HEK293 (cell line): ENCODE results near the gene WTAP.
A peak's percentile ranks its signal among the peaks of the same experiment; 100 is the strongest.

Source experiments
- ATF2 ChIP-seq: fragments of 450-650 bp; formaldehyde crosslinking; IDR thresholded peaks from 2 replicates; pipeline ENCODE4 v1.5.1; 2016; ENCODE audit warnings: missing biosample characterization, missing genetic modification characterization, low read depth
- BCL11A ChIP-seq: fragments of 450-650 bp; formaldehyde crosslinking; IDR thresholded peaks from 2 replicates; pipeline ENCODE4 v1.5.1; 2016; ENCODE audit warnings: low read depth, missing biosample characterization, missing genetic modification characterization
- HIC1 ChIP-seq: fragments of 450-650 bp; formaldehyde crosslinking; IDR thresholded peaks from 2 replicates; pipeline ENCODE4 v1.5.1; 2016; ENCODE audit warnings: missing biosample characterization, missing genetic modification characterization
- HOXD13 ChIP-seq: sonication (generic); formaldehyde crosslinking; IDR thresholded peaks from 2 replicates; pipeline ENCODE4 v1.8.0; 2022; ENCODE audit warnings: missing genetic modification reagents, borderline replicate concordance
- PRDM6 ChIP-seq: fragments of 450-650 bp; formaldehyde crosslinking; IDR thresholded peaks from 2 replicates; pipeline ENCODE4 v1.5.1; 2017; ENCODE audit warnings: missing biosample characterization, missing genetic modification characterization
- ZBTB11 ChIP-seq: fragments of 450-650 bp; formaldehyde crosslinking; conservative IDR thresholded peaks from 2 replicates; pipeline ENCODE4 v1.5.1; 2016; ENCODE audit warnings: low read depth, missing biosample characterization, missing genetic modification characterization
- ZBTB21 ChIP-seq: fragments of 450-650 bp; formaldehyde crosslinking; IDR thresholded peaks from 2 replicates; pipeline ENCODE4 v1.5.1; 2017; ENCODE audit warnings: missing biosample characterization, missing genetic modification characterization
- ZBTB8A ChIP-seq: fragments of 450-650 bp; formaldehyde crosslinking; IDR thresholded peaks from 2 replicates; pipeline ENCODE4 v1.5.1; 2016; ENCODE audit warnings: missing biosample characterization, missing genetic modification characterization
- ZNF280D ChIP-seq: fragments of 450-650 bp; formaldehyde crosslinking; IDR thresholded peaks from 2 replicates; pipeline ENCODE4 v1.5.1; 2016; ENCODE audit warnings: missing biosample characterization, missing genetic modification characterization
- ZNF335 ChIP-seq: fragments of 450-650 bp; formaldehyde crosslinking; conservative IDR thresholded peaks from 2 replicates; pipeline ENCODE4 v1.5.1; 2016; ENCODE audit warnings: missing biosample characterization, missing genetic modification characterization
- ZNF558 ChIP-seq: fragments of 450-650 bp; formaldehyde crosslinking; IDR thresholded peaks from 2 replicates; pipeline ENCODE4 v1.5.1; 2016; ENCODE audit warnings: missing biosample characterization, missing genetic modification characterization
- ZNF571 ChIP-seq: fragments of 450-650 bp; formaldehyde crosslinking; IDR thresholded peaks from 2 replicates; pipeline ENCODE4 v1.5.0; 2017; ENCODE audit warnings: missing biosample characterization, missing genetic modification characterization
- ZNF623 ChIP-seq: fragments of 450-650 bp; formaldehyde crosslinking; IDR thresholded peaks from 2 replicates; pipeline ENCODE4 v1.5.1; 2016; ENCODE audit warnings: missing biosample characterization, missing genetic modification characterization
- ZNF626 ChIP-seq: fragments of 450-650 bp; sonication (Bioruptor Pico); formaldehyde crosslinking; IDR thresholded peaks from 2 replicates; pipeline ENCODE4 v1.5.1; 2018; ENCODE audit warnings: missing biosample characterization, missing genetic modification characterization, inconsistent platforms
- ZNF645 ChIP-seq: fragments of 450-650 bp; formaldehyde crosslinking; IDR thresholded peaks from 2 replicates; pipeline ENCODE4; 2016; ENCODE audit warnings: missing biosample characterization, missing genetic modification characterization

Gene WTAP

GRCh38 chr6:159727717-159728445, 575 bp downstream of the WTAP start (continued):
- no peak for TF ChIP-seq HIC1 (tag by site-specific recombination)
- no peak for TF ChIP-seq ZBTB11 (tag by site-specific recombination)
- no peak for TF ChIP-seq ATF2 (tag by site-specific recombination)
- no peak for TF ChIP-seq ZNF623
- TF ChIP-seq ZNF558, result no peak
- TF ChIP-seq ZNF335 (tag by site-specific recombination), result peak; percentile 74
- no peak for TF ChIP-seq ZNF571 (tag by site-specific recombination)
- no peak for TF ChIP-seq PRDM6 (tag by site-specific recombination)
- no peak for TF ChIP-seq ZNF645 (tag by site-specific recombination)
- no peak for TF ChIP-seq ZNF280D (tag by site-specific recombination)
- TF ChIP-seq HOXD13, result peak; percentile 63; the same call in 1 of the 2 replicates
- TF ChIP-seq BCL11A, result no peak
- peak; percentile 29; the same call in 1 of the 2 replicates for TF ChIP-seq ZBTB8A
- no peak for TF ChIP-seq ZNF626 (tag by site-specific recombination)
- no peak for TF ChIP-seq ZBTB21 (tag by site-specific recombination)
